HEK293T (cell line): ENCODE data around the gene MAGEF1.

Experiments used
- CTCF ChIA-PET: fragments of 350-600 bp; formaldehyde crosslinking; extraction: SDS; loops from one replicate; lab custom pipeline; 2021; ENCODE audit warnings: antibody characterized with exemption, inconsistent platforms; lab: Yijun Ruan, JAX
- POLR2A ChIA-PET: fragments of 350-600 bp; formaldehyde crosslinking; extraction: SDS; loops from one replicate; lab custom pipeline; 2020; ENCODE audit warnings: antibody characterized with exemption, inconsistent platforms; lab: Yijun Ruan, JAX
- DNase-seq: peaks from one replicate; pipeline ENCODE4 v3.0.0; 2012; ENCODE audit warnings: mixed read lengths; ENCODE audit errors: extremely low spot score
- ARNT ChIP-seq: fragments of 450-650 bp; IDR thresholded peaks from 2 replicates; pipeline ENCODE4 v1.6.1; 2017; ENCODE audit warnings: mild to moderate bottlenecking
- BHLHE40 ChIP-seq: fragments of 450-650 bp; IDR thresholded peaks from 2 replicates; pipeline ENCODE4 v1.6.1; 2016; ENCODE audit warnings: mild to moderate bottlenecking, moderate library complexity, borderline replicate concordance
- CTBP1 ChIP-seq: fragments of 450-650 bp; IDR thresholded peaks from 2 replicates; pipeline ENCODE4 v1.6.1; 2016; ENCODE audit warnings: borderline replicate concordance
- ELF4 ChIP-seq: fragments of 450-650 bp; IDR thresholded peaks from 2 replicates; pipeline ENCODE4 v1.6.1; 2017; ENCODE audit warnings: antibody characterized with exemption
- FOXA1 ChIP-seq: fragments of 450-650 bp; IDR thresholded peaks from 2 replicates; pipeline ENCODE4 v1.6.1; 2016; ENCODE audit warnings: mild to moderate bottlenecking
- FOXK2 ChIP-seq: fragments of 450-650 bp; IDR thresholded peaks from 2 replicates; pipeline ENCODE4 v1.6.1; 2016; ENCODE audit warnings: mild to moderate bottlenecking
- FOXM1 ChIP-seq: fragments of 450-650 bp; IDR thresholded peaks from 2 replicates; pipeline ENCODE4 v1.6.1; 2017; ENCODE audit warnings: mild to moderate bottlenecking, borderline replicate concordance
- HDGF ChIP-seq: fragments of 450-650 bp; IDR thresholded peaks from 2 replicates; pipeline ENCODE4 v1.6.1; 2017; ENCODE audit warnings: antibody characterized with exemption, borderline replicate concordance
- L3MBTL2 ChIP-seq: fragments of 450-650 bp; conservative IDR thresholded peaks from 2 replicates; pipeline ENCODE4 v1.6.1; 2016; ENCODE audit warnings: mild to moderate bottlenecking
- LEF1 ChIP-seq: fragments of 450-650 bp; IDR thresholded peaks from 2 replicates; pipeline ENCODE4 v1.6.1; 2017; ENCODE audit warnings: mild to moderate bottlenecking, borderline replicate concordance
- NFRKB ChIP-seq: fragments of 450-650 bp; IDR thresholded peaks from 2 replicates; pipeline ENCODE4 v1.6.1; 2016; ENCODE audit warnings: mild to moderate bottlenecking, moderate library complexity
- SP1 ChIP-seq: fragments of 450-650 bp; IDR thresholded peaks from 2 replicates; pipeline ENCODE4 v1.6.1; 2017
- SUZ12 ChIP-seq: fragments of 450-650 bp; IDR thresholded peaks from 2 replicates; pipeline ENCODE4 v1.6.1; 2016; ENCODE audit warnings: mild to moderate bottlenecking
- TARDBP ChIP-seq: fragments of 450-650 bp; IDR thresholded peaks from 2 replicates; pipeline ENCODE4 v1.6.1; 2016
- ZNF384 ChIP-seq: fragments of 450-650 bp; IDR thresholded peaks from 2 replicates; pipeline ENCODE4 v1.6.1; 2016
- TF ChIP-seq, protein P1 (sequence below): fragments of 450-650 bp; IDR thresholded peaks from 2 replicates; pipeline ENCODE4 v1.6.1; 2016

The MAGEF1 gene

DNA sequence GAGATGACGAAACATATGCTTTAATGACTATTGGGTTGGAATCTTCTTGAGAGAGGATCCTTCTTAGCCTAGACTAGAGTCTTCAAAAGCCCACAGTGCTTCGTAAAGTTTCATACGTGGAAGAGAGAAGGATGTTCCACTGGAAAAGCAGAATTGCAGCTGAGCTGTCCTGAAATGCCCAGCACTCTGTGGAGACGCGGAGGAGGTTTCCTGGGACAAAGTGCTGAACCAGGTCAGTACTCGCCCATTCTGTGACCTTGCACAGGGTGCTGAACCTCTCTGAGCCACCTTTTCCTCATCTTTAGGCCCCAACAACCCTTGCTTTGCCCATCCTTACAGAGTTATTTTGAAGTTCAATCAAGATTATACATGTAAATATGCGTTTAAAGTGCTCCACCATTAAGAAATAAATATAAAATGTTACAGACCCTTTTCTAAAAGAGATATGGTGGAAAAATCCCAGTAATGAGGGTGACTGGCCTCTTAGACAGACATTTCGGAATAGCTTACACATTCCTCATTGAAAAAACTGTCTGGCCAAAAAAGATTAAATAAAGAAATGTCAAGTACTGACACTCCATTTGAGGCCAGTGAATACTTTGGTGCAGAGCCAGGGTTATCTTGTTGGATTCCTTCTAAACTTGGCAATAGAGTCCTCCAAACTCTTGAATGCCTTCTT is 4.2 kb upstream of the MAGEF1 start:
- ChIA-PET POLR2A (interaction anchor here (0.7 to 1.0 kb wide), 3 partner anchors 9 to 72 kb away, joined by 3 read pairs; no protein-coding TSS in a partner anchor), CTCF (interaction anchor here (0.6 kb wide), 1 partner anchor 10 kb away, joined by 4 read pairs; no protein-coding TSS in a partner anchor)
- no peak for DNase-seq
- TF ChIP-seq SP1 (no peak), HDGF (no peak), ELF4 (no peak), FOXK2 (no peak), NFRKB (no peak), BHLHE40 (no peak), FOXA1 (no peak), TARDBP (no peak), ARNT (no peak), LEF1 (no peak), CTBP1 (no peak), FOXM1 (no peak), SUZ12 (no peak), ZNF384 (no peak)

DNA sequence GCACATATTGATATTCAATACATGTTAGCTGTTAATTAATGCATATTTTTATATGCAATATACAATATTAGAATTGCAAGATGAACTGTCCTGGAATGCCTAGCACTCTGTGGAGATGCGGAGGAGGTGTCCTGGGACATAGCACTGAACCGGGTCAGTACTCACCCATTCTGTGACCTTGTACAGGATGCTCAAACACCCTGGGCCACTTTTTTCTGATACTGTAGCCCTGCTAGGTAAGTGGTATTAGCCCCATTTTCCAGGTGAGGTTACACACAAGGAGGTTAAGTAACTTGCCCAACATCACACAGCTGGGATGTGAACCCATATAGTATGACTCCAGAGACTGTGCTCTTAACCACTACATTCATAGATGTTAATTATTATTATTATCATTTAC is 1.7 kb upstream of the MAGEF1 start:
- POLR2A ChIA-PET, result no interaction called here
- CTCF ChIA-PET, result no interaction called here
- DNase-seq, result no peak
- TF ChIP-seq, protein P1, sequence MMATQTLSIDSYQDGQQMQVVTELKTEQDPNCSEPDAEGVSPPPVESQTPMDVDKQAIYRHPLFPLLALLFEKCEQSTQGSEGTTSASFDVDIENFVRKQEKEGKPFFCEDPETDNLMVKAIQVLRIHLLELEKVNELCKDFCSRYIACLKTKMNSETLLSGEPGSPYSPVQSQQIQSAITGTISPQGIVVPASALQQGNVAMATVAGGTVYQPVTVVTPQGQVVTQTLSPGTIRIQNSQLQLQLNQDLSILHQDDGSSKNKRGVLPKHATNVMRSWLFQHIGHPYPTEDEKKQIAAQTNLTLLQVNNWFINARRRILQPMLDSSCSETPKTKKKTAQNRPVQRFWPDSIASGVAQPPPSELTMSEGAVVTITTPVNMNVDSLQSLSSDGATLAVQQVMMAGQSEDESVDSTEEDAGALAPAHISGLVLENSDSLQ, result no peak
- TF ChIP-seq BHLHE40, result no peak
- no peak for TF ChIP-seq TARDBP
- TF ChIP-seq CTBP1, result no peak
- TF ChIP-seq L3MBTL2, result no peak
- TF ChIP-seq SP1, result no peak
- TF ChIP-seq HDGF, result no peak
- TF ChIP-seq LEF1, result no peak
- no peak for TF ChIP-seq FOXK2
- no peak for TF ChIP-seq ELF4
- no peak for TF ChIP-seq SUZ12
- TF ChIP-seq ZNF384, result no peak
- no peak for TF ChIP-seq NFRKB
- no peak for TF ChIP-seq FOXM1
- no peak for TF ChIP-seq ARNT
- TF ChIP-seq FOXA1, result no peak

DNA sequence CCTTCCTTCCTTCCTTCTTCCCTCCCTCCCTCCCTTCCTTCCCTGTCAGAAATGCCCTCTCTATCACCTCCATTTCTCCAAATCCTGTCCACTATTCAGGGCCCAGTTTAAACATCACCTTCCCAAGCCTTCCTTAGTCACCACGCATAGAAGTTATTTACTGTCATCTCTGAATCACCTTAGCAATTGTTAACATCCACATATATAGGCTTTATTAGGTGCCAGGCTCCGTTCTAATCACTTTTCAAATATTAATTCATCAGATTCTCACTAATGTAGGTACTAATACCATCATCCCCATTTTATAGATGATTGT is 1.1 kb upstream of the MAGEF1 start:
- ChIA-PET CTCF (no interaction called here), POLR2A (interaction anchor here (2.2 kb wide), 1 partner anchor 151 kb away, joined by 13 read pairs; the partner anchor contains the start of gene EPHB3)
- DNase-seq, result no peak
- TF ChIP-seq SP1, result no peak

DNA sequence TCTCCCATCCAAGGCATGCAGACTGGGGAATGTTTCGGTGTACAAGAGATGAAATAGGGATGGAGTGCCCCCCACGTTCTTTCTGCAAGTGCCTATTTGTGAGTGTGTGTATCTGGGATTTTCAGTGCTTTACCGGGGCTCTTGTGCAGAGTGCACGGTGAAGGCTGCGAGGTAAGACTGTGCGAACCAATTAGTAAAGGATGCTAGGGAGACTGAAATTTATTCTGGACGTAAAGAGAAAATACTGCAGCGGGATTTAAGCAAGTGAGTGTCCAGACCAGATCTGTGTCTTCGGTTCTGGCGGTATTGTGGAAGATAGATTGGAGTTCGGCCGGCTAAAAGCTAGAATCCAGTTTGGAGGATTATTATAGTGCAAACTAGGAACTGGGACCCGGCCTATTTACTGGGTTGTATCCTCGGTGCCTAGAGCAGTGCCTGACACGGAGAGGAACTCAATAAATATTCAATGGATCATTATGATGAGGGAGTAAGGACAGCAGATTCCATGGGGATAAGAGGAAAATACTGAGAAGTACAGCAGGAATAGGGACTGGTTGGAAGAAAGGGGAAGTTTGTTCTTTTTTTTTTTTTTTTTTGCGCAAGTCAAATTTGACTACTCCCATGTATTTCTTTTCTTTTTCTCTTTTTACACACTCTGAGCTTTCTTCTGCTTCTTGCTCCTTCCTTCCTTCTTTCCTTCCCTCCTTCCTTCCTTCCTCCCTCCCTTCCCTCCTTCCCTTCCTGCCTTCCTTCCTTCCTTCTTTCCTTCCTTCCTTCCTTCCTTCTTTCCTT is 580 bp upstream of the MAGEF1 start:
- TF ChIP-seq CTBP1, result no peak
- TF ChIP-seq ZNF384, result no peak
- no peak for TF ChIP-seq LEF1
- no peak for TF ChIP-seq FOXK2
- TF ChIP-seq, protein P1, result no peak
- TF ChIP-seq SP1, result no peak
- TF ChIP-seq NFRKB, result no peak
- no peak for DNase-seq
- POLR2A ChIA-PET, result interaction anchor here (0.6 to 2.2 kb wide), 14 partner anchors 13 to 151 kb away, joined by 3 to 13 read pairs (median 4); partner anchors contain the start of gene EPHB3

DNA sequence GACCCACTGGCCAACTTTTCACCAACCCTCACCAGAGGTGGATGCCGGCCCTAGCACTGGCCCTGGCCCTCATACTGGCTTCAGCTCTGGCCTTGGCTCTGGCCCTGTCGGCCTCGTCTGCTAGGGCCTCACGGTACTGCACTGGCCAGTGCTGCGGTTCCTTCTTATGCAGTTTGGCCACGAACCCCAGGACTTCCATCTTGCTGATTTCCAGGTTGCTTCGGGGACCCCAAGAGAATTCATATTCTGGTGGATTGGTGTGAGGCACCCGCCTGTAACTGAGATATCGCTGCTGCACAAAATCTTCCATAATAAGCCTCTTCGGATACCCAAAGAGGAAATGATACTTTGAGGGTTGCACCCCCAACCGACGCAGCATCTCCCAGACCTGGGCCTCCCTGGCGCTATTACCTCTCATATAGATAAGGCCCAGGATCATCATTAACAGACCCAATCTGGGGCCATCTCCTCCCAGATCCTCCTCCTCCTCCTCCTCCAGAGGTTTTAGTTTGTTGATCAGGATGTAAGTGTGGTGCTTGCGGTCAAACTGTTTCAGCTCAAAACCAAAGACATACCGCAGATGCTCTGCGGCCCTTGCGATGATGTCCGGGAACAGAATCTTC is 883 bp downstream of the MAGEF1 start:
- ChIA-PET POLR2A (interaction anchor here (0.6 to 2.2 kb wide), 15 partner anchors 15 to 149 kb away, joined by 3 to 13 read pairs (median 4); partner anchors contain the start of gene EPHB3), CTCF (no interaction called here)
- no peak for DNase-seq

More for the DNA sequence above, 580 bp upstream of the MAGEF1 start:
- CTCF ChIA-PET, result no interaction called here

More for the DNA sequence above, 883 bp downstream of the MAGEF1 start:
- no peak for TF ChIP-seq FOXA1
- TF ChIP-seq CTBP1, result no peak
- TF ChIP-seq, protein P1, result no peak
- TF ChIP-seq SP1, result no peak
- no peak for TF ChIP-seq ZNF384
- TF ChIP-seq HDGF, result no peak
- no peak for TF ChIP-seq NFRKB
- no peak for TF ChIP-seq BHLHE40
- TF ChIP-seq LEF1, result no peak
- no peak for TF ChIP-seq ARNT
- no peak for TF ChIP-seq FOXM1
- no peak for TF ChIP-seq ELF4
- no peak for TF ChIP-seq SUZ12
- TF ChIP-seq TARDBP, result no peak
- no peak for TF ChIP-seq L3MBTL2
- TF ChIP-seq FOXK2, result no peak
